ENCODE results near the gene GPN1.

GPN1 gene

DNA sequence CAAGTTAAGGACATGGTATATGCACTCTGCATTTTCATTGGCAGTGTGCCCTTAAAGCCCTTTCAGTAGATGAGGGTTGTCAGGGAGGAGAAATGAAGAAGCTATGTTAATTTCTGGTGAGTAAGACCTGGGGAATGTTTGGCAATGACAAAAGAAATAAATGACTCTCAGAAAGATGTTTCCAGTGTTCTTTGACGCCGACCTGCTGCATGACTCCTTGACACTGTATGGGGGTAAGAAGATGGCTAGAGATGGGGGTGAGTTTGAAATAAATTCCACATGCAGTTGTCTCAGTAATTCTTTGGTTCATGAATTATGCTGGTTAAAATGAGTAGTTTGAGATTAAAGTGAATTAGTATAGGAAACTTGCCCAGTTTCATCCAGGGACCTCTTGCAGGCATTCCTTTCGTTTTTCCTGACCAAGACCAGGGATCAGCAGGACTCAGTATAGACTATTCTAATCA is 5.9 kb upstream of the GPN1 start:
- TF ChIP-seq, protein P1, sequence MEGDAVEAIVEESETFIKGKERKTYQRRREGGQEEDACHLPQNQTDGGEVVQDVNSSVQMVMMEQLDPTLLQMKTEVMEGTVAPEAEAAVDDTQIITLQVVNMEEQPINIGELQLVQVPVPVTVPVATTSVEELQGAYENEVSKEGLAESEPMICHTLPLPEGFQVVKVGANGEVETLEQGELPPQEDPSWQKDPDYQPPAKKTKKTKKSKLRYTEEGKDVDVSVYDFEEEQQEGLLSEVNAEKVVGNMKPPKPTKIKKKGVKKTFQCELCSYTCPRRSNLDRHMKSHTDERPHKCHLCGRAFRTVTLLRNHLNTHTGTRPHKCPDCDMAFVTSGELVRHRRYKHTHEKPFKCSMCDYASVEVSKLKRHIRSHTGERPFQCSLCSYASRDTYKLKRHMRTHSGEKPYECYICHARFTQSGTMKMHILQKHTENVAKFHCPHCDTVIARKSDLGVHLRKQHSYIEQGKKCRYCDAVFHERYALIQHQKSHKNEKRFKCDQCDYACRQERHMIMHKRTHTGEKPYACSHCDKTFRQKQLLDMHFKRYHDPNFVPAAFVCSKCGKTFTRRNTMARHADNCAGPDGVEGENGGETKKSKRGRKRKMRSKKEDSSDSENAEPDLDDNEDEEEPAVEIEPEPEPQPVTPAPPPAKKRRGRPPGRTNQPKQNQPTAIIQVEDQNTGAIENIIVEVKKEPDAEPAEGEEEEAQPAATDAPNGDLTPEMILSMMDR (IDR thresholded peaks at IDR 0.05) = no peak

DNA sequence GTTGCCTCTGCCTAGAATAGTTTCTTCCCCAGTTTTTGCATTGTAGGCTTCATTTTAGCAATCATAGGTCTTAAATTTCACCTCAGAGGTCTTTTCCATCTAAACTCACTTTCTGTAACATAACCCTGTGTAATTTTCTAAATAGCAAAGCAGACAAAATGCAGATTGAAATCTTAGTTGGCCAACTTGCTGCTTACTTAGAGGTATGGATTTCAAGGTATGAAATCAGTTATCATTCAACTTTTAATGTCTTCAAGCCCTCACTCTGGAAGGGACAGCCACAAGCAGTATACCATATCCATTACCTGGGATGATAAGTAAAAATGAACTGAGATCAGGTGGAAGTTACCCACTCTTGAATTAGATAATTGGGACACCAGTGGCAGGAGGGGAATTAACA is 3.9 kb upstream of the GPN1 start:
- TF ChIP-seq, protein P1 (IDR thresholded peaks at IDR 0.05) = no peak

DNA sequence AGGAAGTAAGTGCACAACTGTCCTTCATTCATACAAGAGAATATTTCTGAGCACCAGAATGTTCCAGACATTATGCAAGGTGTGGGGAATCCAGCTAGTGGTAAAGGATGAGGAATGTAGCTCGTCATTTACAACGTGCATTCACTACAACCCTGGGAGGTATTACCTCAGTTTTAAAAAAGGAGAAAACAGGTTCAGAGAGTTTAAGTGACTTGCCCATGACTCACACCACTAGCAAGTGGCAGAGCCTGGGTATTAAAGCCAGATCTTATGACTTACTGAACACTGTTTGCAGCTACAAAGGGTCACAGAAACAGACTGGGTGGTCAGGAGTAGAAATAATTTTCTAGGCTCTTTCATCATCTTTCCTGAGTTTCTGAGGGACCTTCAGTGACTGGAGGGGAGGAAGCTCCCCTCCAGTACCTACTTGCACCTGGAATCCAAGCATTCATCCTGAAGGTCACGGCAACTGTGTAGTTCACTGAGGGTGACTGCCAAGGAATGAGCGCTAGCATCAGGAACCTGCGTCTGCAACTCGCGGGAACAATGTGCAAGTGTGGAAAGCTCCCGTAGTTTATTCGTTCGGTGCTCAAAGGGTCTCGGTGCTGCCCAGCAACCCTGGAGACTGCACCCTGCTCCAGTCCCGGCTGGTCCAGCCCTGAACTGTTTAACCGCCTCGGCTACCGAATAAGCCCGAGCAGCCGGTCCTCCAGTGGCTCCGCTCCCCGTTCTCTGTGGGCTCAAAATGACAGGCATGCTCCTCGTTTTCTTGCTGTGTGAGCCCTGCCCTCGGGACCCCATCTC is 685 bp upstream of the GPN1 start:
- TF ChIP-seq, protein P1 (IDR thresholded peaks at IDR 0.05) = no peak

DNA sequence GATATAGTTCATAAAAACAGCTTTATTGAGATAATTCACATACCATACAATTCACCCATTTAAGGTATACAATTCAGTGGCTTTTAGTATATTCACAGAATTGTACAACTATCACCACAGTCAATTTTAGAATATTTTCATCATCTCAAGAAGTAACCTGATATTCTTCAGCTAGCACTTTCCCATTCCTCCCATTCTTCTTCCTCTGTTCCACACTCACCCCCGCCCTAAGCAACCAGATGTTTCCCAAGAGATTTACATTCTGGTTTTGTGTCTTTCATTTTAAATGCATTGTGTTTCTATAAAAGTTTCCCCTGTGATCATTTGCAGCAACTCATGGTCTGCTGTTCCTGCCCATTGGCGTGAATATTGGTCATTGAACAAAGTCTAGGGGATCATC is 5.4 kb downstream of the GPN1 start:
- TF ChIP-seq, protein P1 (IDR thresholded peaks at IDR 0.05) = no peak

DNA sequence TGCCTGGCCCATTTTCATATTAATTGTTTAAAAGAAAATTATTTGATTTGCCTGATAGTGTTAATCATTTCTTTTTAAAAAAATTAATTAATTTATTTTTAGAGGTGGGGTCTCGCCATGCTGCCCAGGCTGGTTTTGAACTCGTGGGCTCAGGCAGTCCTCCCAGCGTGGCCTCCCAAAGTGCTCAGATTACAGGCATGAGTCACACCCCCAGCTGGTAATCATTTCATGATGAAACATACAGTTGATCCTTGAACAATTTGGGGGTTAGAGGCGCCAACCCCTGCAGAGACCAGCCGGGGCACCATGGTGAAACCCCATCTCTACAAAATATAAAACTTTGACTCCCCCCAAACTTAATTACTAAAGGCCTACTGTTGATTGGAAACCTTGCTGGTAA is 7.9 kb downstream of the GPN1 start:
- TF ChIP-seq, protein P1 (IDR thresholded peaks at IDR 0.05) = no peak

DNA sequence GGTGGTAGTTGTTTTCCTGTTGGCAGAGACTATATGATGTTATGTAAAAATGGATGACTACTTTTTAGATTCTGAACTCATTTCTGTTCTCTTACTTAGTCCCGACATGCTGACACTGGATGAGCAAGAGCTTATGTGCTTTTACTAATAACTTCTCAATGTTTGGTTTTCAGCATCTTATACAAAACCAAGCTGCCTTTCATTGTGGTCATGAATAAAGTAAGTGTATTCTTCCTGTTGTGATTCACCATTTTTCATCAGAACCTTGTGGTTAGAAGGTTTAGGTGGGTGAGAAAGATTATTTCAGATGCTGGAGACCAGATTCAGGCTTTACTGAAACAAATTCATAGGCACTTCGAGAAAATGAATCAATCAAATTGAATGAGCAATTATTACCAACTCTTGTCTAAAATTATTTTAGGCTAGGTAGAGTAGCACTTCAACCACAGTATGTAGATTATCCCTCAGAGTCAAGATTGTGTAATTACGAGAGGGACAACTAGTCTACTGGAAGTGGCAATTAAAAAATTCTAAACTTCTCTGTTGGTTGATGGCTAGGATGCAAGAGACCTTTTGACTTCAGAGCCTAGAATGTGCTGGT is 9.3 kb downstream of the GPN1 start:
- TF ChIP-seq, protein P1 (IDR thresholded peaks at IDR 0.05) = no peak

DNA sequence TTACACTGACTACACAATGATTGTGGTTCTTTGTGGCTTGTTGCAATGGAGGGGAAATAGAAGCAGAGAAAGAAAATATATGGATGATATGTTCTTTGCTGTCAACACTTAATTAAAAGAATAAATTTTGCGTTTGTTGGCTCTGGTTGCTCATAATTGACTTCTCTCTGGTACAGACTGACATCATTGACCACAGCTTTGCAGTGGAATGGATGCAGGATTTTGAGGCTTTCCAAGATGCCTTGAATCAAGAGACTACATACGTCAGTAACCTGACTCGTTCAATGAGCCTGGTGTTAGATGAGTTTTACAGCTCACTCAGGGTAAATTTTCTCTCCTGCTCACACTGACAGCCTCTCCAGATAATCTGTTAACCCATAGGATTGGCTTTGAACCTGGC is 9.9 kb downstream of the GPN1 start:
- TF ChIP-seq, protein P1 (IDR thresholded peaks at IDR 0.05) = no peak

Data from LNCAP (cell line).